Activated CD8-positive, alpha-beta memory T cell treated with anti-CD3 and anti-CD28 coated beads for 36 hours (primary cell): ENCODE measurements around the gene C2orf42. TPM values are rescaled to one million over a fixed set of nuclear protein-coding genes. Genes with fewer than 3 reads are reported as not detected.
"Not testable (repeated sequence)": the region's sequence is repeated elsewhere in the genome, so short reads cannot be mapped to it uniquely, and the experiment has no call there.

Source experiments
- CTCF ChIA-PET: fragments of 350-600 bp; sonication (Branson Sonifier 250); formaldehyde crosslinking; loops from one replicate; lab custom pipeline; 2021; ENCODE audit warnings: antibody characterized with exemption; lab: Charles Lee
- POLR2A ChIA-PET: fragments of 350-600 bp; sonication (Branson Sonifier 250); formaldehyde crosslinking; loops from one replicate; lab custom pipeline; 2021; ENCODE audit warnings: antibody characterized with exemption; lab: Charles Lee
- total RNA-seq, 2 experiments: library from RNA; stranded (reverse); gene quantifications; one replicate each; pipeline ENCODE4 v1.2.3, GENCODE V29; 2021

Gene C2orf42
- total RNA-seq, 2 experiments from 2014 or later, result 20.4 to 22.9 TPM

DNA sequence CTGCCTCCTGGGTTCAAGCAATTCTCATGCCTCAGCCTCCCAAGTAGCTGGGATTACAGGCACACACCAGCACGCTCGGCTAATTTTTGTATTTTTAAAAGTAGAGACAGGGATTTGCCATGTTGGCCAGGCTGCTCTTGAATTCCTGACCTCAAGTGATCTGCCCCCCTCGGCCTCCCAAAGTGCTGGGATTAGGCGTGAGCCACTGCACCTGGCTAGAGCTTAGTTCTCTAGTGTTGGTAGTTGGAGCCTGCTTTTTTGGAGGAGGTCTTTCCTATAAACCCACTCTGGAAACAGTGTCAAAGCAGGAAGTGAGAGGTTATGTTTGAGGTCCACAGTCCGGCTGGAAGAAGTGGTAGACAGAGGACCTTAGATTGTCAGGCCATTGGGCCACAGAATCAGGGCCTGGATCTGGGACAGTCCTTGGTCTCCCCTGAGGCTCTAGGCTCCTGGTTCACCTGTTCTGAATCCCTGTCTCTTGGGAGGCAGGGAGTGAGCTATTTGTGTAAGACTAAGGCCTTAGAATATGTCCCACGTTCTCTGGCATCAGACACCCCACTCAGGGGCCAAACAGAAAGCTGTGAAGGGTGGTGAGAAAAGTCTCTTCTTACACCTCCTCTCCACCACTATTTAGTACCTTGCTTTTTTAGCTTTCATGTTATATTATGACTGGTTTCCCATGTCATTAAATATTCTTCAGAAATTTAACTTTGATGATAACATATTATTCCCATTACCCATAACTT, 69.0 kb downstream of the C2orf42 start:
- ChIA-PET POLR2A (interaction anchor here (0.5 to 4.5 kb wide), 6 partner anchors 12 to 736 kb away, joined by 3 to 58 read pairs (median 8); no protein-coding TSS in a partner anchor), CTCF (interaction anchor here (0.9 to 1.8 kb wide), 6 partner anchors 11 to 27 kb away, joined by 3 to 6 read pairs (median 4); no protein-coding TSS in a partner anchor)

DNA sequence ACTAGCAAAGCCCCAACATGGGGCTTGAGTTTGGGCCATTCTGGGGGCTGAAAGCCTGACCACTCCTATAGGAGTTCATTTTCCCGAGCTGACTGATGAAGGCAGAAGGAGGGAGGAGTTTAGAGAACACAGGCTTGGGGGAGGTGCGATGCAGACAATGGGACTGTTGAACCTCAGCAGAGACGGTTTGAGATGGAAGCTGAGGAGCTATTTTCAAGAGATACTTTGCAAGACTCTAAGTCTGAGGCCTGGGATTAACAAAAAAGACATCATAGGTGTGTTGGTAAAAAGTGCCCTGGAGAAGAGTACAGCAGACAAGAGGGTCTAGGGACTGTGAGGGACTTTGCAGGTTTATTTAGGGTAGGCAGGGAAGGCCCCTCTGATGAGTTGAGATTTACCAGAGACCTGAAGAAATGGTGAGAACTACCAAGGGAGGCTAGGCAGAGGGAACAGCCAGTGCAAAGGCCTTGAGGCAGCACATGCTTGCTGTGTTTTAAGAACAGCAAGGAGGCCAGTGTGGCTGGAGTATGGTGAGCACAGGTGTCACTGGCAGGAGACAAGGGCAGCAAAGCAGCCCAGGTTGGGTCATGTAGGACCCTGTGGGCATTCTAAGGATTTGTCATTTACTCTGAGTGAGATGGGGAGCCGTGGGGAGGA, 71.9 kb downstream of the C2orf42 start:
- CTCF ChIA-PET, result no interaction called here
- POLR2A ChIA-PET, result no interaction called here

DNA sequence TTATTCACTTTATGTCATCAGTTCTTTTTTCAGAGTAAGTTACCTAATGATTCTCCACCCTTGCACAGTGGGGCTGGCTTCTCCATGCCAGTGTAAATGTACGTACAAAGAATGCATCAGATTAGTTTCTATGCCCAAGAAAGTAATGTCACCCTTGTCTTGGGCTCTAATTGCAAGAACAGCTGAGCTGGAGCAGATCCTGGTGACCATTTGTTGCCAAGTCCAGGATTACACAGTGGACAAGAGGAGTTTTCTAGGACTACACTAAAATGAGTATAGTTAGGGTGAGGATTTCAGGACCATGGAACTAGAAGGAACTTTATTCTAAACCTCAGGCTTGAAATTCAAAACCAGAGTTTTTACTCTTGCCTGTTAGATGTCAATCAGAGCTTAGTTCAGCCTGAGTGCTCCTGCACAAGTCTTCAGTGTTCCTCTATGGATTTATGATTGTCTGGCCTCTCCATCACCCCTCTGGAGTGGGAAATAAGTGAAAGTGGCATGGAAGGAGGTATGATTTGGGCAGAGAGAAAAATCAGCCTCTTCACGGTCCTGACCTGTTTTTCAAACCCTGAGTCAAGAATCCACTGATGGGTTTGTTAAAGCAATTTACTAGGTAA, 73.8 kb downstream of the C2orf42 start:
- POLR2A ChIA-PET, result no interaction called here
- CTCF ChIA-PET, result interaction anchor here (1.4 kb wide), 1 partner anchor 9 kb away, joined by 3 read pairs; no protein-coding TSS in a partner anchor

DNA sequence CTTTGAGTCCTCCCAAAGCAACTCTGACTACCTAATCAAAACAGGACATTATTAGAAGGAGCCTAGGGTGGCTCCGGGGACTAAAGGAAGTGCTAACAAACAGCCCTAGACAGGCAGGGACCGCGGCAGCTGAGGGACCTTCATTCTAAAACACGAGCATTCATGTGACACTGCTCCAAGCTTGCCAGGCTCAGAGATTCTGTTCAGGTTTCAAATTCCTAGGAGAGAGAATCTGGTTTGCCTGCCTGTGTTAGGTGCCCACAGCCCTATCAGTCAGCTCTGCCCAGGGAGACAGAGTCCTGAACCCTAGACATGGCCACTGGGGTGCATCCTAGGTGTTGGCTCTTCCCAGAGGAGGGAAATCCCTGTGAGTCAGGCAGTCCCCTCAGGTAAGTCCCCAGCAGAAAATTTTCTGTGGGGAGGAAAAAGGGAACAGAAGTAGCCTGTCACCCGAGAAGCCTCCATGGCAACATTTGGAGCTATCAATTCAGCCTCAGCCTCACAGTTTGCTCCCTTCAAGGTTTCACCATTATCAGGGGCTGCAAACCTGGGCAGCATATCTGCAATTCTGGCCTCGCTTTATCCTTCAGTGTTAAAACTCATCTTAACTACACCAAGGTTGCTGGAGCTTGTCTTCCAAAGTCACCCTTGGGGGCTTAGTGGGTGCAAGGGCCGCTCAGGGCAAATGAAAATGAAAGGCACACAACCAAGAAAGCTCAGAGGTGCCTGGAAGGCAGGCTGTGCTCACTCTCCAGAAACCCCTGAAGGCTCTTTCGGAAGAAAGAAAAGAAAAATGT, 75.0 kb downstream of the C2orf42 start:
- POLR2A ChIA-PET, result interaction anchor here (0.5 to 1.5 kb wide), 3 partner anchors 8 to 132 kb away, joined by 3 to 5 read pairs (median 4); no protein-coding TSS in a partner anchor
- CTCF ChIA-PET, result interaction anchor here (1.1 kb wide), 1 partner anchor 18 kb away, joined by 4 read pairs; no protein-coding TSS in a partner anchor

DNA sequence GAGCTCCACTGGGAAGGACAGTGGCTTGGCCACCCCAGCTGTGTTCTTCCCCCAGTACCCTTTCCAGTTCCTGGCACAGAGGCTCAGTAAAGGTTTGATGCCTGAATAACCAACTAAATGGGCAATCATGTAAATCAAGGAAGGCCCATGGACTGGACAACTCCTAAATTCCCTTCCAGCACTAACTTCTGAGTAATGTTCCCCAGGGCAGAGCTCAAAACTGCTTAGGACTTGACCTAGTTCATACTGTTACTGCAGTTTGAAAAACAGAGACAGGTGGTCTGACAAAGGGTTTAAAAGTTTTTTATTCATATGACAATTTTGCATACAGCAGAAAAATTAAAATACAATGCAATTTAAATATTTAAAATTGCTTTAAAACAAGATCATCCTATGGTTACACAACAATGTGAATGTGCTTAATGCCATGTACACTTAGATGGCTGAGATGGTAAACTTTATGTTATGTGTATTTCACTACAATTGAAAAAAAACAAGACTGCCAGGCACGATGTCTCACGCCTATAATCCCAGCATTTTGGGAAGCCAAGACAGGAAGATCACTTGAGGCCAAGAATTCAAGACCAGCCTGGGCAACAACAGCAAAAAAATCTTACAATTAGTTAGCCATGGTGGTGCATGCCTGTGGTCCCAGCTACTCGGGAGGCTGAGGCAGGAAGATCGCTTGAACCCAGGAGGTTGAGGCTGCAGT, 77.3 kb downstream of the C2orf42 start:
- ChIA-PET CTCF (no interaction called here), POLR2A (no interaction called here)

DNA sequence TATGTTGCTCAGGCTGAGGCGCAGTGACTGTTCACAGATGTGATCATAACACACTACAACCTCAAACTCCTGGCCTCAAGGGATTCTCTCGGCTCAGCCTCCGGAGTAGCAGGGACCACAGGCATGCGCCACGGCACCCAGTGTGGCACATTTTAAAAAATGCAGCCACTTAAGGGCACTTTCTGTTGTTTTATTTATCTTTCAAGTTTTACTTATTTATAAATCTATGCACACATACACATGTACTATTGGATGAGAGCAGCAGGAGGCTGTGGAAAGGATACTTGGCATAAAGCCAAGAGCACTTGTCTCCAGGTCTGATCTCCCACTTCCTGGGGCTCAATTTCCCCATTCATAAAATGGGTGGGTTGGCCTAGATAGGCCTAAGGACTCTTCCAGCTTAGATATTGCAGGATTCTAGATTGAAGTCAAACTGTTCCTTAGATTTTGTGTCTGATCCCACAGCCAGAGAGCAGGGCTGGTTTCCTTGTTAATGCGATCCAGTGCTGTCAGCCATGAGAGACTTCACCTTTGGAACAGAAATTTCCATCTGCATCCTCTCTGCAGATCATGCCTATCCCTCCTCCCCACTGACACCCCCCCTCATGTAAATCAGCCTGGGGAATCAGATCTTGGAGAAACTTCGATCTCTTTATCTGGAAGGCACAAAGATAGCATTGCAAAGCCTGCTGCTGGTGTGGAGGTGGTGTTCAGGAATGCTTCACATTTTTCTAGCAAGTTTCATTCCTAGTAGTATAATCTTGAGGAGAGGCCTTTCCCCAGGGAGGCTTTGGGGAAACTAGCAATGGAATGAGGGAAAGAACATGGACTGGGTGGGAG, 78.8 kb downstream of the C2orf42 start:
- POLR2A ChIA-PET, result no interaction called here
- CTCF ChIA-PET, result interaction anchor here (0.6 kb wide), 1 partner anchor 46 kb away, joined by 3 read pairs; no protein-coding TSS in a partner anchor

DNA sequence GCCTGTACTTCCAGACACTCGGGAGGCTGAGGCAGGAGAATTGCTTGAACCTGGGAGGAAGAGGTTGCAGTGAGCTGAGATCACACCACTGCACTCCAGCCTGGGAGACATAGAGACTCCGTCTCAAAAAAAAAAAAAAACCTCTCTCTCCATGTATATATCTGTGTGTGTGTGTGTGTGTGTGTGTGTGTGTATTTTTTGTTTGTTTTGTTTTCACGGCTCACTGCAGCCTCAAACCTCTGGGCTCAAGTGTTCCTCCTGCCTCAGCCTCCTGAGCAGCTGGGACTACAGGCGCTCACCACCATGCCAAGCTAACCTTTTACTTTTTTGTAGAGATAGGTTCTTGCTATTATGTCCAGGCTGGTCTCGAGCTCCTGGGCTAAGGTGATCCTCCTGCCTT, 80.4 kb downstream of the C2orf42 start:
- POLR2A ChIA-PET, result interaction anchor here (1.0 to 4.0 kb wide), 4 partner anchors 13 to 32 kb away, joined by 5 to 58 read pairs (median 10); no protein-coding TSS in a partner anchor

DNA sequence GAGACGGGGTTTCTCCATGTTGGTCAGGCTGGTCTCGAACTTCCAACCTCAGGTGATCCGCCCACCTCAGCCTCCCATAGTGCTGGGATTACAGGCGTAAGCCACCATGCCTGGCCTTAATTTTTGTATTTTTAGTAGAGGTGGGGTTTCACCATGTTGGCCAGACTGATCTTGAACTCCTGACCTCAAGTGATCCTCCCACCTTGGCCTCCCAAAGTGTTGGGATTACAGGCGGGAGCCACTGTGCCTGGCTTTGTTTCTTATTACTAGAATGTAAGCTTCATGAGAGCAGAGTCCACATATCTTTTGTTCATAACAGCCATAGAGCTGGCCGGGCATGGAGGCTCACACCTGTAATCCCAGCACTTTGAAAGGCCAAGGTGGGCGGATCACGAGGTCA, 84.7 kb downstream of the C2orf42 start:
- POLR2A ChIA-PET, CTCF ChIA-PET: not testable (repeated sequence)

More for the DNA sequence above, 80.4 kb downstream of the C2orf42 start:
- CTCF ChIA-PET, result interaction anchor here (0.7 to 1.5 kb wide), 3 partner anchors 10 to 15 kb away, joined by 3 to 5 read pairs (median 3); no protein-coding TSS in a partner anchor

DNA sequence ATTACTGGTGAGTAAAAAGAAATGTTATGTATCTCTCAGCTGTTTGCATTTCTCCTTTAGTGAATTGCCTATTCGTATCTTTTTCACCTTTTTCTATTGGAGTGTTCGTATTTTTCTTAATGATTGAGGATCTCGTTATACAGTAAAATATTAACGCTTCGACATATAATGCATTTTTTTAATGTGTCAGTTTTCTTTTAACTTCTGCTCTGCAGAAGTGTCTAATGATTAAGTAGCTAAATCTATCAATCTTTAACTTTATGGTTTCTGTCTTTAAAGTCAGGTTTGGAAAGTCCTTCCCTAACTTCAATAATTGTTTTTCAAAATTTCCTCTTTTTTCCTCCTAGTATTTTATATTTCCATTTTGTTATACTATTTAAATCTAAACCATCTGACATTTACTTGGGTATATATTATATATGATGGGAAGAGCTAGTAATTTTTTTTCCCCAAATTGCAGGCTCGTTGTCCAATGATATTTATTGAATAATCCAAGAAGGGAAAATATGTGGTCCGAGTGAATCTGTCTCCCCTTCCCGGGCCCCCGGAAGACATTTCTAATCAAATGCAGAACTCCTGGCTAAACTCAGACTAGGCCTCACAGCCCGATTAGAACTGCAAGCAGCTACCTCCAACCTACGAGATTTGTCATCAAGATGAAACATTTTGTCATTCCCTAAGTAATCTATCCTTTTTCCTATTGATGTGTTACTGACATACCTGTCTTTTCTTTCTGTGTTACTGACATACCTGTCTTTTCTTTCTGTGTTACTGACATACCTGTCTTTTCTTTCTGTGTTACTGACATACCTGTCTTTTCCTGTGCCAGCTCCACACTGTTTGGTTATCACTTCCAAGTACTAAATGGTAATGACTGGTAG, 86.3 kb downstream of the C2orf42 start:
- ChIA-PET CTCF (interaction anchor here (1.0 to 2.7 kb wide), 7 partner anchors 10 to 37 kb away, joined by 3 to 20 read pairs (median 4); no protein-coding TSS in a partner anchor), POLR2A (interaction anchor here (0.6 to 2.1 kb wide), 5 partner anchors 9 to 30 kb away, joined by 3 to 14 read pairs (median 6); no protein-coding TSS in a partner anchor)

DNA sequence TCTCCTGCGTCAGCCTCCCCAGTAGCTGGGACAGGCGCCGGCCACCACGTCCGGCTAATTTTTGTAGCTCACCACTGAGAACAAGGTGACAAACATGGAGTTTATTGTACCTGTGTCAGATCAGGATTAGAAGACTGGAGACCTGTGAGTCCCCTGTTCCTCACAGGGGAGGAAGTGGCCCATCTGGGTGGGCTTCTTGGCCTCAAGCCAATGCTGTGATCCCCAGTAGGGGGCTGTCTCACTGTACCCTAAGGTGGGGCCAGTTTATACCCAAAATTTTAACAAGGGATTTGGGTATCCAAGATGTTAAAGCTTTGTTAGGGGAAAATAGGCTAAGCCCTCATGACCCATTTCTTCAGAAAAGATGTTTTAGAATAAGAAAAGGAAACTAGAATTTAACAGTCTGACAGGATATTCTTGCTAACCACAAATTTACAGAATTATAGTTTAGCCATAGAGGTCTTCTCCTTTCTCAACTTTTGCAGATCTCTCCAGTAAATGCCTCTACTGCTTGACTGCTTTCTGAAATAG, 87.2 kb downstream of the C2orf42 start:
- POLR2A ChIA-PET, result interaction anchor here (0.6 to 2.1 kb wide), 5 partner anchors 8 to 21 kb away, joined by 3 to 14 read pairs (median 6); no protein-coding TSS in a partner anchor
- CTCF ChIA-PET, result interaction anchor here (0.6 to 2.7 kb wide), 6 partner anchors 9 to 208 kb away, joined by 3 to 20 read pairs (median 6); no protein-coding TSS in a partner anchor

DNA sequence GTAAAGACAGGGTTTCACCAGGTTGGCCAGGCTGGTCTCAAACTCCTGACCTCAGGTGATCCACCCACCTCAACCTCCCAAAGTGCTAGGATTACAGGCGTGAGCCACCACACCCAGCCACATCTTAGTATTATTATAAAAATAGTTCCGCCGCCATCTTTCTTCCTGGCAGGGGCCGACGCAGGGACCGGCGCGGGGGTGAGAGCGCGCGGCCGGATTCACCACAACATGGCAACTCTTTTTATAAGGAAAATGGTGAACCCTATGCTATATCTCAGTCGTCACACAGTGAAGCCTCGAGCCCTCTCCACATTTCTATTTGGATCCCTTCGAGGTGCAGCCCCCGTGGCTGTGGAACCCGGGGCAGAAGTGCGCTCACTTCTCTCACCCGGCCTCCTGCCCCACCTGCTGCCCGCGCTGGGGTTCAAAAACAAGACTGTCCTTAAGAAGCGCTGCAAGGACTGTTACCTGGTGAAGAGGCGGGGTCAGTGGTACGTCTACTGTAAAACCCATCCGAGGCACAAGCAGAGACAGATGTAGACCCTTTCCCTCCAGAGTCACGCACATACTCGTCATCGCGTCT, 88.4 kb downstream of the C2orf42 start:
- CTCF ChIA-PET, result not testable (repeated sequence)

DNA sequence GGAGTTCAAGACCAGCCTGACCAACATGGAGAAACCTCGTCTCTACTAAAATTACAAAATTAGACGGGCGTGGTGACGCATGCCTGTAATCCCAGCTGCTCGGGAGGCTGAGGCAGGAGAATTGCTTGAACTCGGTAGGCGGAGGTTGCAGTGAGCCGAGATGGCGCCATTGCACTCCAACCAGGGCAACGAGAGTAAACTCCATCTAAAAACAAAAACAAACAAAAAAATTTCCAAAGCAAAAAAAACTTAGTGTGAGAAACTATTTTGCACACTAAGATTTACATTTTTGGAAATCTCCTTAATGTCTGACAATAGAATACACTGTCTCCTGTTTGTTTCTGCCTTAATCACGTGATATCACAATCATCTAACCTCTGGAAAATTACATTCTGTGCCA, 89.1 kb downstream of the C2orf42 start:
- CTCF ChIA-PET, POLR2A ChIA-PET: not testable (repeated sequence)

More for the DNA sequence above, 88.4 kb downstream of the C2orf42 start:
- POLR2A ChIA-PET, result not testable (repeated sequence)

DNA sequence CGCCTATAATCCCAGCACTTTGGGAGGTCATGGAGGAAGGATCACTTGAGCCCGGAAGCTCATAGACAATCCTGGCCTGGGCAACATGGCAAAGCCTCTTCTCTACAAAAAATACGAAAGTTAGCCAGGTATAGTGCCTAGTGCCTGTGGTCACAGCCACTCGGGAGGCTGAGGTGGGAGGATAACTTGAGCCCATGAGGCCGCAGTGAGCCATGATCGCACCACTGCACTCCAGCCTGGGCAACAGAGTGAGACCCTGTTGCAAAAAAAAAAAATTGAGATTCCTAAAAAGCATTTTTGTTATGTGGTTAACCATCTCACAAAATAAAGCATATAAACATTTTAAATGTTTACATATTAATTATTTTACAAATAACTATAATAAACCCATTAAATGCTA, 89.6 kb downstream of the C2orf42 start:
- ChIA-PET CTCF (interaction anchor here (1.0 kb wide), 1 partner anchor 21 kb away, joined by 5 read pairs; no protein-coding TSS in a partner anchor), POLR2A (interaction anchor here (0.6 kb wide), 1 partner anchor 22 kb away, joined by 3 read pairs; no protein-coding TSS in a partner anchor)
